H1 (cell line): Measurements from ENCODE around the gene NWD2. TPM values are rescaled to one million over a fixed set of nuclear protein-coding genes. Genes with fewer than 3 reads are reported as not detected.

ENCODE experiments used
- CTCF ChIA-PET: fragments of 300-600 bp; sonication (Branson Sonifier 250); formaldehyde crosslinking; loops from one replicate; lab custom pipeline; 2021; ENCODE audit not compliant: partially characterized antibody; lab: Charles Lee
- POLR2A ChIA-PET: fragments of 300-600 bp; sonication (Branson Sonifier 250); formaldehyde crosslinking; loops from one replicate; lab custom pipeline; 2021; ENCODE audit warnings: inconsistent platforms; ENCODE audit not compliant: partially characterized antibody; lab: Charles Lee
- DNase-seq, 2 experiments: peaks; one replicate each; pipeline versions ENCODE4 v3.0.0 to v3.0.0-alpha.2; 2010 to 2022; ENCODE audit warnings: low spot score in 2 of 2, low read depth in 1 of 2, mixed read lengths in 1 of 2
- FAIRE-seq: peaks from 2 replicates; lab custom pipeline; 2011; peaks lifted over from hg19 to GRCh38; lab: Jason Lieb, UNC
- H2AFZ ChIP-seq: 2 replicates; pipeline ENCODE4 v1.8.1; 2012; ENCODE audit warnings: low read length, inconsistent platforms
- H2AK5ac ChIP-seq: 2 replicates; pipeline ENCODE4 v1.6.1; 2013; ENCODE audit warnings: low read depth, low read length
- H2BK120ac ChIP-seq: replicated peaks from 2 replicates; pipeline ENCODE3; 2013; ENCODE audit warnings: low read depth, low read length, inconsistent platforms
- H2BK12ac ChIP-seq: 2 replicates; pipeline ENCODE4 v1.6.1; 2013; ENCODE audit warnings: low read depth, low read length
- H2BK15ac ChIP-seq: 2 replicates; pipeline ENCODE4 v1.6.1; 2013; ENCODE audit warnings: low read length
- H2BK20ac ChIP-seq: 2 replicates; pipeline ENCODE4 v1.6.1; 2013; ENCODE audit warnings: low read length
- H2BK5ac ChIP-seq: 2 replicates; pipeline ENCODE4 v1.6.1; 2013; ENCODE audit warnings: low read depth, low read length
- H3K14ac ChIP-seq: 2 replicates; pipeline ENCODE4 v1.6.1; 2013; ENCODE audit warnings: inconsistent platforms; ENCODE audit not compliant: insufficient read length
- H3K18ac ChIP-seq: 2 replicates; pipeline ENCODE4 v1.6.1; 2013; ENCODE audit warnings: low read length; ENCODE audit errors: extremely low read depth
- H3K23ac ChIP-seq: 2 replicates; pipeline ENCODE4 v1.6.1; 2013; ENCODE audit warnings: inconsistent platforms; ENCODE audit not compliant: insufficient read length
- H3K23me2 ChIP-seq: 2 replicates; pipeline ENCODE4 v1.6.1; 2013; ENCODE audit warnings: low read depth, low read length
- H3K27ac ChIP-seq: 2 replicates; pipeline ENCODE4 v1.6.1; 2011; ENCODE audit warnings: low read depth, low read length, inconsistent platforms
- H3K27me3 ChIP-seq, 4 experiments: replicated peaks in 1 of 4; 1 replicate in 1 of 4; 2 replicates in 3 of 4; pipeline versions ENCODE4 v1.6.1 to v1.8.1; 2011 to 2013; ENCODE audit warnings: low read length in 3 of 4, mild to moderate bottlenecking in 3 of 4, inconsistent platforms in 2 of 4, mixed read lengths in 2 of 4, moderate library complexity in 1 of 4; ENCODE audit not compliant: control insufficient read depth in 3 of 4, insufficient read depth in 3 of 4; ENCODE audit errors: extremely low read depth in 1 of 4
- H3K36me3 ChIP-seq, 4 experiments: 2 replicates each; pipeline versions ENCODE4 v1.6.1 to v1.8.1; 2011 to 2013; ENCODE audit warnings: mild to moderate bottlenecking in 4 of 4, low read length in 3 of 4, moderate library complexity in 2 of 4, control low read depth in 1 of 4, inconsistent platforms in 1 of 4; ENCODE audit not compliant: insufficient read depth in 4 of 4, control insufficient read depth in 2 of 4
- H3K4ac ChIP-seq: replicated peaks from 2 replicates; pipeline ENCODE3; 2013; ENCODE audit warnings: low read length, low read depth, mixed read lengths, inconsistent platforms; ENCODE audit not compliant: insufficient read length
- H3K4me1 ChIP-seq, 4 experiments: replicated peaks in 1 of 4; 1 replicate in 1 of 4; 2 replicates in 3 of 4; pipeline versions ENCODE4 v1.6.1 to v1.8.1; 2011 to 2013; ENCODE audit warnings: low read length in 3 of 4, inconsistent platforms in 2 of 4, mixed read lengths in 1 of 4; ENCODE audit not compliant: insufficient read depth in 4 of 4, control insufficient read depth in 3 of 4
- H3K4me2 ChIP-seq, 2 experiments: 2 replicates each; pipeline versions ENCODE4 v1.6.1 to v1.8.1; 2011 to 2013; ENCODE audit warnings: low read depth in 2 of 2, low read length in 2 of 2, control low read depth in 1 of 2, inconsistent platforms in 1 of 2, mild to moderate bottlenecking in 1 of 2; ENCODE audit not compliant: insufficient read depth in 1 of 2
- H3K4me3 ChIP-seq, 4 experiments: fragments of 200-600, 300-600 bp in 1 of 4; sonication (generic), shearing (Covaris generic), sonication (Bioruptor Twin) in 1 of 4; 2 replicates each; pipeline versions ENCODE4 v1.5.1 to v1.8.1; 2011 to 2016; ENCODE audit warnings: low read length in 4 of 4, low read depth in 3 of 4, control low read depth in 2 of 4, inconsistent platforms in 2 of 4, mild to moderate bottlenecking in 2 of 4, mixed read lengths in 1 of 4, moderate library complexity in 1 of 4; ENCODE audit not compliant: insufficient read depth in 2 of 4; ENCODE audit errors: extremely low read depth in 1 of 4
- H3K56ac ChIP-seq: replicated peaks from 2 replicates; pipeline ENCODE3; 2013; ENCODE audit warnings: low read depth, mild to moderate bottlenecking, mixed read lengths, low read length, inconsistent platforms; ENCODE audit not compliant: insufficient read length
- H3K79me1 ChIP-seq: 2 replicates; pipeline ENCODE4 v1.6.1; 2013; ENCODE audit warnings: low read depth, low read length, control low read depth
- H3K79me2 ChIP-seq, 2 experiments: 2 replicates each; pipeline versions ENCODE4 v1.6.1 to v1.8.1; 2012 to 2013; ENCODE audit warnings: low read length in 2 of 2, mild to moderate bottlenecking in 2 of 2, inconsistent platforms in 1 of 2; ENCODE audit not compliant: insufficient read depth in 2 of 2, control insufficient read depth in 1 of 2
- H3K9ac ChIP-seq, 4 experiments: replicated peaks in 1 of 4; 1 replicate in 1 of 4; 2 replicates in 3 of 4; pipeline versions ENCODE4 v1.6.1 to v1.8.1; 2011 to 2013; ENCODE audit warnings: low read depth in 3 of 4, low read length in 3 of 4, control low read depth in 2 of 4, mild to moderate bottlenecking in 2 of 4, moderate library complexity in 2 of 4, inconsistent platforms in 1 of 4; ENCODE audit errors: extremely low read depth in 1 of 4
- H3K9me3 ChIP-seq, 2 experiments: 2 replicates each; pipeline versions ENCODE4 v1.6.1 to v1.8.1; 2012 to 2013; ENCODE audit warnings: mild to moderate bottlenecking in 2 of 2, moderate library complexity in 2 of 2, control low read depth in 1 of 2, inconsistent platforms in 1 of 2, low read depth in 1 of 2, low read length in 1 of 2, mixed read lengths in 1 of 2; ENCODE audit not compliant: insufficient read depth in 2 of 2
- H4K20me1 ChIP-seq, 2 experiments: replicated peaks in 1 of 2; 2 replicates each; pipeline versions ENCODE3 to v1.8.1; 2011 to 2013; ENCODE audit warnings: inconsistent platforms in 2 of 2, low read length in 2 of 2, mild to moderate bottlenecking in 1 of 2; ENCODE audit not compliant: insufficient read depth in 2 of 2, control insufficient read depth in 1 of 2
- H4K5ac ChIP-seq: 2 replicates; pipeline ENCODE4 v1.6.1; 2013; ENCODE audit warnings: low read length, low read depth, mixed read lengths, inconsistent platforms; ENCODE audit not compliant: insufficient read length
- H4K8ac ChIP-seq: 2 replicates; pipeline ENCODE4 v1.8.0; 2013; ENCODE audit warnings: mild to moderate bottlenecking, moderate library complexity, low read length, inconsistent platforms; ENCODE audit not compliant: insufficient read depth; ENCODE audit errors: extremely low read depth
- H4K91ac ChIP-seq: replicated peaks from 2 replicates; pipeline ENCODE3; 2013; ENCODE audit warnings: low read length, mixed read lengths, inconsistent platforms; ENCODE audit not compliant: insufficient read length
- ASH2L ChIP-seq: fragments of 200-600, 300-600 bp; sonication (generic); IDR thresholded peaks from one replicate; pipeline ENCODE4 v1.7.1; 2017; ENCODE audit warnings: low read length
- ATF3 ChIP-seq: IDR thresholded peaks from 2 replicates; pipeline ENCODE4 v1.6.1; 2011; ENCODE audit warnings: low read depth, mild to moderate bottlenecking, low read length; ENCODE audit not compliant: insufficient read depth
- BCL11A ChIP-seq, 2 experiments: IDR thresholded peaks; one replicate each; pipeline ENCODE4 v1.6.1; 2011; ENCODE audit warnings: low read depth in 2 of 2, low read length in 2 of 2, mild to moderate bottlenecking in 2 of 2
- BRCA1 ChIP-seq: IDR thresholded peaks from 2 replicates; pipeline ENCODE4 v1.6.1; 2012; ENCODE audit warnings: low read depth, low read length, improper control_type of control experiment
- CEBPB ChIP-seq: IDR thresholded peaks from 2 replicates; pipeline ENCODE4 v1.6.1; 2012; ENCODE audit warnings: low read depth, low read length
- CHD1 ChIP-seq: IDR thresholded peaks from 2 replicates; pipeline ENCODE4 v1.6.1; 2012; ENCODE audit warnings: low read depth, low read length, improper control_type of control experiment
- CTBP2 ChIP-seq: IDR thresholded peaks from 2 replicates; pipeline ENCODE4 v1.7.0; 2011; ENCODE audit warnings: borderline replicate concordance, mild to moderate bottlenecking, moderate library complexity, mixed read lengths, low read length; ENCODE audit not compliant: insufficient read depth, insufficient read length
- GTF2F1 ChIP-seq: IDR thresholded peaks from 2 replicates; pipeline ENCODE4 v1.6.1; 2012; ENCODE audit warnings: low read depth, low read length, improper control_type of control experiment, borderline replicate concordance
- KDM1A ChIP-seq: fragments of 200-600, 300-600 bp; sonication (generic); IDR thresholded peaks from 2 replicates; pipeline ENCODE4 v1.7.1; 2016; ENCODE audit warnings: mild to moderate bottlenecking, low read length, borderline replicate concordance
- NRF1 ChIP-seq: IDR thresholded peaks from 2 replicates; pipeline ENCODE4 v1.6.1; 2011; ENCODE audit warnings: mild to moderate bottlenecking, low read depth, low read length, improper control_type of control experiment
- PHF8 ChIP-seq: fragments of 200-600 bp; sonication (generic); conservative IDR thresholded peaks from 2 replicates; pipeline ENCODE4 v1.7.1; 2012; ENCODE audit warnings: low read depth, mild to moderate bottlenecking, inconsistent platforms, low read length, moderate library complexity
- RNF2 ChIP-seq: fragments of 200-900, 300-1000 bp; sonication (generic); IDR thresholded peaks from 2 replicates; pipeline ENCODE4 v1.7.1; 2016; ENCODE audit warnings: borderline replicate concordance, low read depth, mild to moderate bottlenecking, antibody characterized with exemption, low read length; ENCODE audit not compliant: poor library complexity, severe bottlenecking; ENCODE audit errors: missing control alignments
- SP4 ChIP-seq: IDR thresholded peaks from 2 replicates; pipeline ENCODE4 v1.6.1; 2012; ENCODE audit warnings: low read length, inconsistent platforms
- TAF7 ChIP-seq: optimal IDR thresholded peaks from 2 replicates; pipeline ENCODE3; 2011; ENCODE audit warnings: low read depth, mild to moderate bottlenecking, inconsistent platforms, low read length, moderate library complexity, borderline replicate concordance
- YY1 ChIP-seq: IDR thresholded peaks from 2 replicates; pipeline ENCODE4 v1.6.1; 2011; ENCODE audit warnings: low read depth, mild to moderate bottlenecking, low read length
- WGBS, 2 experiments: shearing (Covaris generic) in 1 of 2; methylation state at CpG; one replicate each; pipeline versions ENCODE4 v1.1.6 to v1.1.7; 2013 to 2015; ENCODE audit warnings: low lambda C conversion rate in 2 of 2, mixed read lengths in 2 of 2, inconsistent platforms in 1 of 2, low coverage in 1 of 2, missing lambda C conversion rate in 1 of 2; ENCODE audit not compliant: insufficient replicate concordance in 2 of 2, insufficient coverage in 1 of 2, insufficient read length in 1 of 2; ENCODE audit errors: extremely low coverage in 1 of 2, missing lambda C conversion rate in 1 of 2; 5-methylcytosine and 5-hydroxymethylcytosine counted together
- polyA plus RNA-seq, 7 experiments: library from polyadenylated mRNA; depleted of rRNA in 3 of 7; stranded (reverse) in 5 of 7; unstranded in 2 of 7; fragments of >200 nt in 5 of 7; fragments of 200-250 nt in 2 of 7; gene quantifications; 1 replicate in 5 of 7; 2 replicates in 1 of 7; 4 replicates in 1 of 7; pipeline versions ENCODE4 v1.2.1 to v1.2.3, GENCODE V29; 2011 to 2013; ENCODE audit warnings: missing spikeins in 2 of 7, mixed read lengths in 2 of 7
- total RNA-seq: library from RNA; stranded (reverse); fragmentation: NEBNext Ultra II Directional; extraction: Animal tissue kit (Norgen Biotek cat#: 25700); gene quantifications from 2 replicates; pipeline ENCODE4 v1.2.1, GENCODE V29; 2021

NWD2 gene
- total and polyA plus RNA-seq, 2 of the 8 experiments (the other 6 are each of a cell fraction or from before 2014, with no cell fraction given), result under 0.01 TPM; not detected in 1

- H4K5ac ChIP-seq, result no peak overlapping the region
- H3K27me3 ChIP-seq, result no peaks in the 10 kb centered on the region
- H3K4me1 ChIP-seq, result no peaks in the 10 kb centered on the region
- H3K23ac ChIP-seq, result no peak overlapping the region
- 100% methylated on average over 1 of the region's 1 CpG; no CpG with 5 or more reads in 1 of the 2 experiments for WGBS, 2 experiments
- no peak for DNase-seq
- no peaks in the 10 kb centered on the region for H3K36me3 ChIP-seq
- no peak overlapping the region for H3K14ac ChIP-seq
- no peaks in the 10 kb centered on the region for H3K9me3 ChIP-seq
- H3K56ac ChIP-seq, result no peak overlapping the region
- ChIA-PET POLR2A (no interaction called here), CTCF (no interaction called here)
- no peak overlapping the region for H2BK15ac ChIP-seq
- no peak overlapping the region for H2BK120ac ChIP-seq
- FAIRE-seq, result no peak
- no peak overlapping the region for H2AK5ac ChIP-seq
- no peak overlapping the region for H3K4me2 ChIP-seq
- no peaks in the 10 kb centered on the region for H3K79me1 ChIP-seq
- H4K8ac ChIP-seq, result no peak overlapping the region
- no peak overlapping the region for H3K4me3 ChIP-seq
- no peak overlapping the region for H2AFZ ChIP-seq
- no peak overlapping the region for H2BK5ac ChIP-seq
- H3K9ac ChIP-seq, result no peak overlapping the region
- H3K4ac ChIP-seq, result no peak overlapping the region
- H3K27ac ChIP-seq, result no peak overlapping the region
- H3K79me2 ChIP-seq, result no peaks in the 10 kb centered on the region
- no peak overlapping the region for H4K91ac ChIP-seq
- H4K20me1 ChIP-seq, result no peaks in the 10 kb centered on the region
- H3K23me2 ChIP-seq, result no peaks in the 10 kb centered on the region
- H2BK12ac ChIP-seq, result no peak overlapping the region
- H3K18ac ChIP-seq, result no peak overlapping the region
- H2BK20ac ChIP-seq, result no peak overlapping the region
- TF ChIP-seq BRCA1 (no peak), NRF1 (no peak), YY1 (no peak), ATF3 (no peak), KDM1A (no peak), ASH2L (no peak), PHF8 (no peak), CHD1 (no peak), SP4 (no peak), TAF7 (no peak), GTF2F1 (no peak), CEBPB (no peak), RNF2 (no peak), CTBP2 (no peak), BCL11A (IDR thresholded peaks at IDR 0.05; ENCODE audit: low read depth in 2 of 2, low read length in 2 of 2) (no peak)
Observed at GRCh38 chr4:37279121-37279520, 34.6 kb downstream of the NWD2 start.
